ENCODE data around the gene GMPR2.

- TF ChIP-seq EZH2phosphoT487 (IDR thresholded peaks at IDR 0.05) (no peak), CTCF (IDR thresholded peaks at IDR 0.05) (no peak)
Observed at GRCh38 chr14:24277606-24278321, 45.0 kb downstream of the GMPR2 start.
